GM23248 (cell line): ENCODE measurements around the gene SPATA12. TPM values are rescaled to one million over a fixed set of nuclear protein-coding genes. Genes with fewer than 3 reads are reported as not detected.

Experiments used
- DNase-seq: peaks from one replicate; pipeline ENCODE4 v3.0.0-alpha.2; 2015
- H2AFZ ChIP-seq: fragments of 200-600 bp; sonication (generic); 2 replicates; pipeline ENCODE4 v1.6.1; 2016; ENCODE audit warnings: antibody characterized with exemption
- H3F3A ChIP-seq: fragments of 200-600 bp; sonication (generic); 2 replicates; pipeline ENCODE4 v1.6.1; 2016; ENCODE audit warnings: mild to moderate bottlenecking, antibody characterized with exemption, mixed run types; ENCODE audit not compliant: insufficient read depth
- H3K27ac ChIP-seq: fragments of 200-600 bp; sonication (generic); 2 replicates; pipeline ENCODE4 v1.5.1; 2016; ENCODE audit warnings: mild to moderate bottlenecking
- H3K27me3 ChIP-seq: fragments of 200-600 bp; sonication (generic); replicated peaks from 2 replicates; pipeline ENCODE4 v1.6.1; 2016; ENCODE audit warnings: mild to moderate bottlenecking; ENCODE audit not compliant: insufficient read depth
- H3K36me3 ChIP-seq: fragments of 200-600 bp; sonication (generic); 2 replicates; pipeline ENCODE4 v1.6.1; 2016; ENCODE audit warnings: low read depth, mild to moderate bottlenecking
- H3K4me1 ChIP-seq: fragments of 200-600 bp; sonication (generic); 2 replicates; pipeline ENCODE4 v1.6.1; 2016; ENCODE audit warnings: mild to moderate bottlenecking; ENCODE audit not compliant: insufficient read depth
- H3K4me2 ChIP-seq: fragments of 200-600 bp; sonication (generic); one replicate; pipeline ENCODE4 v1.6.1; 2016; ENCODE audit warnings: mild to moderate bottlenecking; ENCODE audit not compliant: unreplicated experiment
- H3K4me3 ChIP-seq: fragments of 200-600 bp; sonication (generic); 2 replicates; pipeline ENCODE4 v1.5.1; 2016; ENCODE audit warnings: mild to moderate bottlenecking
- H3K79me2 ChIP-seq: fragments of 200-600 bp; sonication (generic); 2 replicates; pipeline ENCODE4 v1.6.1; 2016; ENCODE audit warnings: mild to moderate bottlenecking; ENCODE audit not compliant: insufficient read depth
- H3K9ac ChIP-seq: fragments of 200-600 bp; sonication (generic); 2 replicates; pipeline ENCODE4 v1.6.1; 2016; ENCODE audit warnings: mild to moderate bottlenecking
- H3K9me2 ChIP-seq: fragments of 200-600 bp; sonication (generic); 2 replicates; pipeline ENCODE4 v1.6.1; 2016; ENCODE audit warnings: mixed run types, mild to moderate bottlenecking, moderate library complexity; ENCODE audit not compliant: insufficient read depth
- H3K9me3 ChIP-seq: fragments of 200-600 bp; sonication (generic); one replicate; pipeline ENCODE4 v1.6.1; 2017; ENCODE audit warnings: low read depth
- H4K20me1 ChIP-seq: fragments of 200-600 bp; sonication (generic); 2 replicates; pipeline ENCODE4 v1.6.0; 2016; ENCODE audit not compliant: insufficient read depth
- EZH2 ChIP-seq: fragments of 200-600 bp; sonication (generic); IDR thresholded peaks from 2 replicates; pipeline ENCODE4 v1.6.1; 2018; ENCODE audit warnings: antibody characterized with exemption, mild to moderate bottlenecking; ENCODE audit not compliant: insufficient read depth, poor library complexity, severe bottlenecking
- EZH2phosphoT487 ChIP-seq: fragments of 200-600 bp; sonication (generic); IDR thresholded peaks from 2 replicates; pipeline ENCODE4 v1.6.1; 2018; ENCODE audit warnings: antibody characterized with exemption, moderate library complexity, mild to moderate bottlenecking, low read depth; ENCODE audit not compliant: insufficient read depth
- WGBS, 2 experiments: methylation state at CpG; one replicate each; pipeline ENCODE4 v1.1.6; 2015 to 2017; ENCODE audit warnings: low lambda C conversion rate in 2 of 2, low coverage in 1 of 2; ENCODE audit errors: missing lambda C conversion rate in 2 of 2; 5-methylcytosine and 5-hydroxymethylcytosine counted together
- in situ Hi-C: fragments of 300-500 bp; cut with MboI; formaldehyde crosslinking; loops from 2 replicates; pipeline ENCODE4 v1.15.0; 2020
- polyA plus RNA-seq: library from polyadenylated mRNA; unstranded; fragments of >200 nt; fragmentation: Nextera tagmentation; extraction: Ambion mirVana; gene quantifications from 2 replicates; pipeline ENCODE4 v1.2.1, GENCODE V29; 2016
- total RNA-seq: library from RNA; depleted of rRNA; stranded (reverse); fragments of >200 nt; shearing (Covaris generic); gene quantifications from 2 replicates; pipeline ENCODE4 v1.2.3, GENCODE V29; 2014

The SPATA12 gene
- total and polyA plus RNA-seq, 2 experiments from 2014 or later, result not detected

GRCh38 chr3:57087361-57088092 lies 27.1 kb downstream of the SPATA12 start:
- Histone ChIP-seq H3K36me3 (no peaks in the 10 kb centered on the region), H3K9me3 (no peaks in the 10 kb centered on the region), H3K9me2 (no peaks in the 10 kb centered on the region), H3F3A (peaks cover 9% of the 10 kb centered on the region; the same call in 1 of the 2 replicates), H3K9ac (no peak overlapping the region), H3K27me3 (no peaks in the 10 kb centered on the region), H3K27ac (no peak overlapping the region), H2AFZ (no peak overlapping the region), H4K20me1 (no peaks in the 10 kb centered on the region), H3K4me1 (peaks cover 12% of the 10 kb centered on the region), H3K79me2 (no peaks in the 10 kb centered on the region), H3K4me3 (no peak overlapping the region), H3K4me2 (no peak overlapping the region)
- TF ChIP-seq EZH2phosphoT487 (no peak), EZH2 (no peak)
- in situ Hi-C loops, result no loop called here
- WGBS, 2 experiments, result 89 to 96% methylated on average over 1 of the region's 1 CpG
- no peak for DNase-seq

GRCh38 chr3:57088503-57088902 lies 28.0 kb downstream of the SPATA12 start:
- in situ Hi-C loops, result no loop called here
- 87 to 92% methylated on average over 5 of the region's 5 CpGs for WGBS, 2 experiments
- Histone ChIP-seq H3F3A (peaks cover 9% of the 10 kb centered on the region; the same call in 1 of the 2 replicates), H3K79me2 (no peaks in the 10 kb centered on the region), H3K4me3 (no peak overlapping the region), H3K4me1 (peaks cover 12% of the 10 kb centered on the region), H3K36me3 (no peaks in the 10 kb centered on the region), H2AFZ (no peak overlapping the region), H3K27me3 (no peaks in the 10 kb centered on the region), H3K9me3 (no peaks in the 10 kb centered on the region), H3K27ac (no peak overlapping the region), H3K9me2 (no peaks in the 10 kb centered on the region), H3K9ac (no peak overlapping the region), H3K4me2 (no peak overlapping the region), H4K20me1 (no peaks in the 10 kb centered on the region)
- DNase-seq, result no peak
- TF ChIP-seq EZH2 (no peak), EZH2phosphoT487 (no peak)

DNA sequence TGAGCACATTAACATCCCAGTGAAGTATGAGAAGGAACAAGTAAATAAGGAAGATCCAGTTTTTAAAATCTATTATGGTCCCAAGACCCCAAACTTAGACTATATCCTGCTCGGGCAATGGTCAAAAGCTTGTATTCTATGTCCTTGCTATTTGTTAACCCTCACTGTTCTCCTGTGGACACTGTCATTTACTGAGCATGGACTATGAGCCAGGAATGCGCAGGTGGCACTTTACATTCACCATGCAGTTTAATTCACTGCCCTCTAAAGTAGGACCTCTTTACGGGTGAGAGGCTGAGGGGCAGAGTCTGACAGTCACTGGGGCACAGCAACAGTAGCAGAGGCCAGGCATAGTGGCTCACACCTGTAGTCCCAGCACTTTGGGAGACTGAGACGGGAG lies 28.6 kb downstream of the SPATA12 start:
- no peak for DNase-seq
- TF ChIP-seq EZH2, result no peak
- TF ChIP-seq EZH2phosphoT487, result no peak
- Histone ChIP-seq H3K4me2 (no peak overlapping the region), H2AFZ (no peak overlapping the region), H3K27ac (no peak overlapping the region), H3F3A (peaks cover 9% of the 10 kb centered on the region; the same call in 1 of the 2 replicates), H3K9me2 (no peaks in the 10 kb centered on the region), H3K27me3 (no peaks in the 10 kb centered on the region), H4K20me1 (no peaks in the 10 kb centered on the region), H3K79me2 (no peaks in the 10 kb centered on the region), H3K4me3 (no peak overlapping the region), H3K9me3 (no peaks in the 10 kb centered on the region), H3K4me1 (peaks cover 16% of the 10 kb centered on the region), H3K36me3 (no peaks in the 10 kb centered on the region), H3K9ac (no peak overlapping the region)
- in situ Hi-C loops, result no loop called here
- WGBS, 2 experiments, result 92 to 93% methylated on average over 4 of the region's 4 CpGs

DNA sequence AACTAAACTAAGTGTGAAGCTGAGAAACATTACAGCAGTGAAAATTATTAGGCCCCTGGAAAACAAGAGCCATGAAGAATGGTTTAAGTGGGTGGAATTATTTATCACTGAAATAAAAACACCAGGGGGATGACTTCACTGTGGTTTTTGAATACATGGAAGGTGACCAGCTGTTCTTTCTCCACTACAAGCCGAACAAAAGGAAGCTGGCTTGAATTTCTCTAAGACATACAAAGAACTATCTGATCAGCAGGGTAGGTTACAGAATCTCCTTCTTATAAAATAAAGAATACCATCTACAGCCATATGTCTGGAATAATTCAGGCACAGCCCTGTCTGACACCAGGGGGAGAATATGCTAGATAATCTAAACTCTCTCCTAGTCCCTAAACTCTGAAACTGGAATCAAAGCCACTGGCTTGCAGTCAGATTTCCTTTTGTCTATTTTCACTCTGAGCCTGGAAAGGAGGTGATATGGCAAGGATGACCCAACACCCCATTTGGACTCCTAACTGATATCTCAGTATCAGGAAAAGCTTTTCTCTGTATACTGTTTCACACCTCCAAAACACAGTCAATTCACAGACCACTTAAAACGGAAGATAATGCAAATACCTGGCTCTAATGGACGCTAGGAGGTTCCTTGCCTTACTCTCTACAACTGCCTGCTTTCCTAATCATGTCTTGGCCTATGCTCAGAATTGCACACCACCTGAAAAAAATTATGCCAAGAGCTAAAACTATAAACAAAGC lies 31.2 kb downstream of the SPATA12 start:
- Histone ChIP-seq H4K20me1 (no peaks in the 10 kb centered on the region), H3K9me3 (no peaks in the 10 kb centered on the region), H3K4me2 (peak overlapping the region; percentile 12), H3K4me1 (peaks cover 27% of the 10 kb centered on the region), H3K79me2 (no peaks in the 10 kb centered on the region), H3K9me2 (no peaks in the 10 kb centered on the region), H3K27me3 (no peaks in the 10 kb centered on the region), H3K36me3 (no peaks in the 10 kb centered on the region), H2AFZ (no peak overlapping the region), H3K4me3 (no peak overlapping the region), H3K27ac (no peak overlapping the region), H3F3A (peaks cover 15% of the 10 kb centered on the region; the same call in 1 of the 2 replicates), H3K9ac (no peak overlapping the region)
- peak; percentile 69 for DNase-seq
- in situ Hi-C loops, result loop anchor here (10.0 kb wide), 1 partner anchor 133 kb away; the partner anchor contains the start of gene APPL1
- TF ChIP-seq EZH2phosphoT487 (no peak), EZH2 (no peak)
- WGBS, 2 experiments, result 63 to 68% methylated on average over 3 of the region's 3 CpGs
